GM21515 (cell line): ENCODE measurements around the gene PRPF8.
"Not testable (repeated sequence)": the region's sequence is repeated elsewhere in the genome, so short reads cannot be mapped to it uniquely, and the experiment has no call there.

Experiments used
- ATAC-seq: cut with Tn5 transposase; IDR thresholded peaks from one replicate; pipeline ENCODE4 v1.9.1; 2021; ENCODE audit not compliant: unreplicated experiment

PRPF8 gene

GRCh38 chr17:1716912-1717695 lies 32.4 kb upstream of the PRPF8 start:
- peak; percentile 43 for ATAC-seq

GRCh38 chr17:1716076-1716911 lies 31.6 kb upstream of the PRPF8 start:
- ATAC-seq = peak; percentile 67

GRCh38 chr17:1715803-1716075 lies 31.1 kb upstream of the PRPF8 start:
- ATAC-seq = no peak

GRCh38 chr17:1714980-1715802 lies 30.5 kb upstream of the PRPF8 start:
- ATAC-seq = no peak

GRCh38 chr17:1714427-1714979 lies 29.8 kb upstream of the PRPF8 start:
- no peak for ATAC-seq

GRCh38 chr17:1713878-1714426 lies 29.3 kb upstream of the PRPF8 start:
- ATAC-seq = no peak

GRCh38 chr17:1713160-1713877 lies 28.7 kb upstream of the PRPF8 start:
- no peak for ATAC-seq

GRCh38 chr17:1712271-1712670 lies 27.6 kb upstream of the PRPF8 start:
- no peak for ATAC-seq

GRCh38 chr17:1711804-1712203 lies 27.1 kb upstream of the PRPF8 start:
- ATAC-seq = no peak

GRCh38 chr17:1710807-1711553 lies 26.3 kb upstream of the PRPF8 start:
- no peak for ATAC-seq

GRCh38 chr17:1709971-1710806 lies 25.5 kb upstream of the PRPF8 start, which contains the start of gene TLCD2:
TSS of gene TLCD2 (minus strand) at chr17:1710377. CDS start at chr17:1710242, 135 bp downstream.
- ATAC-seq = no peak

- no peak for ATAC-seq
These were observed 24.8 kb upstream of the PRPF8 start for GRCh38 chr17:1709403-1709951.

GRCh38 chr17:1708791-1709346 lies 24.2 kb upstream of the PRPF8 start:
- ATAC-seq = not testable (repeated sequence)

- no peak for ATAC-seq
These were observed 22.4 kb upstream of the PRPF8 start for GRCh38 chr17:1707107-1707506.

- no peak for ATAC-seq
These were observed 20.3 kb upstream of the PRPF8 start for GRCh38 chr17:1705004-1705403.

GRCh38 chr17:1703063-1703462 lies 18.4 kb upstream of the PRPF8 start:
- ATAC-seq = no peak

GRCh38 chr17:1699891-1700290 lies 15.2 kb upstream of the PRPF8 start:
- ATAC-seq = not testable (repeated sequence)

GRCh38 chr17:1697681-1698080 lies 13.0 kb upstream of the PRPF8 start:
- no peak for ATAC-seq
